IMR-90 (cell line): ENCODE measurements around the gene FAM228B. TPM values are rescaled to one million over a fixed set of nuclear protein-coding genes. Genes with fewer than 3 reads are reported as not detected.

Experiments used
- ATAC-seq: fragments of 200-7000 bp; cut with Tn5 transposase; 2 replicates; pipeline ENCODE4 v1.9.1; 2020; ENCODE audit warnings: low read depth, mild to moderate bottlenecking, moderate library complexity
- BruUV-seq: library from RNA; stranded (reverse); fragments of 400-500 nt; replicated peaks from 2 replicates; lab custom pipeline; 2021; lab: Mats Ljungman, UMichigan
- CTCF ChIA-PET: fragments of 300-600 bp; formaldehyde crosslinking; extraction: SDS; loops from one replicate; lab custom pipeline; 2021; ENCODE audit warnings: antibody characterized with exemption; lab: Yijun Ruan, JAX
- POLR2A ChIA-PET: fragments of 300-600 bp; sonication (Branson Sonifier 250); formaldehyde crosslinking; loops from one replicate; lab custom pipeline; 2022; ENCODE audit warnings: antibody characterized with exemption; ENCODE audit not compliant: unreplicated experiment; lab: Charles Lee
- DNase-seq: peaks from one replicate; pipeline ENCODE4 v3.0.0; 2013
- H2AFZ ChIP-seq: replicated peaks from 2 replicates; pipeline ENCODE3; 2013; ENCODE audit warnings: low read length, mild to moderate bottlenecking; ENCODE audit not compliant: poor library complexity
- H2AK5ac ChIP-seq: 2 replicates; pipeline ENCODE4 v1.6.1; 2013; ENCODE audit warnings: low read depth, low read length, inconsistent platforms
- H2AK9ac ChIP-seq: replicated peaks from 2 replicates; pipeline ENCODE3; 2013; ENCODE audit warnings: mild to moderate bottlenecking, low read depth, low read length, moderate library complexity; ENCODE audit not compliant: poor library complexity
- H2BK120ac ChIP-seq: 2 replicates; pipeline ENCODE4 v1.6.1; 2013; ENCODE audit warnings: low read depth, low read length, inconsistent platforms
- H2BK15ac ChIP-seq: 3 replicates; pipeline ENCODE4 v1.6.1; 2013; ENCODE audit warnings: low read depth, low read length, inconsistent platforms
- H2BK20ac ChIP-seq: 2 replicates; pipeline ENCODE4 v1.6.1; 2013; ENCODE audit warnings: low read depth, mild to moderate bottlenecking, inconsistent platforms, low read length, moderate library complexity
- H2BK5ac ChIP-seq: 2 replicates; pipeline ENCODE4 v1.6.1; 2013; ENCODE audit warnings: mild to moderate bottlenecking, low read depth, low read length, inconsistent platforms; ENCODE audit not compliant: poor library complexity, severe bottlenecking
- H3K14ac ChIP-seq: replicated peaks from 2 replicates; pipeline ENCODE4 v1.6.1; 2013; ENCODE audit warnings: low read depth, low read length, inconsistent platforms
- H3K18ac ChIP-seq: 2 replicates; pipeline ENCODE4 v1.6.1; 2013; ENCODE audit warnings: low read depth, low read length, control low read depth
- H3K23ac ChIP-seq: 2 replicates; pipeline ENCODE4 v1.6.1; 2013; ENCODE audit warnings: low read depth, low read length, inconsistent platforms
- H3K27ac ChIP-seq: 2 replicates; pipeline ENCODE4 v1.5.1; 2013; ENCODE audit warnings: mild to moderate bottlenecking, control low read depth, low read length; ENCODE audit not compliant: insufficient read depth
- H3K27me3 ChIP-seq: 2 replicates; pipeline ENCODE4 v1.6.1; 2013; ENCODE audit warnings: low read length; ENCODE audit not compliant: control insufficient read depth, insufficient read depth
- H3K36me3 ChIP-seq: 2 replicates; pipeline ENCODE4 v1.6.1; 2013; ENCODE audit warnings: low read length, mixed read lengths; ENCODE audit not compliant: control insufficient read depth, insufficient read depth
- H3K4ac ChIP-seq: 2 replicates; pipeline ENCODE4 v1.6.1; 2013; ENCODE audit warnings: low read depth, low read length, inconsistent platforms
- H3K4me1 ChIP-seq: 2 replicates; pipeline ENCODE4 v1.6.1; 2013; ENCODE audit warnings: low read length, mixed read lengths; ENCODE audit not compliant: control insufficient read depth, insufficient read depth
- H3K4me2 ChIP-seq: 2 replicates; pipeline ENCODE4 v1.6.1; 2013; ENCODE audit warnings: low read depth, mild to moderate bottlenecking, control low read depth, low read length, moderate library complexity
- H3K4me3 ChIP-seq: 2 replicates; pipeline ENCODE4 v1.5.1; 2013; ENCODE audit warnings: low read depth, mild to moderate bottlenecking, control low read depth, low read length, moderate library complexity; ENCODE audit not compliant: insufficient read depth
- H3K56ac ChIP-seq: 2 replicates; pipeline ENCODE4 v1.6.1; 2013; ENCODE audit warnings: low read length, inconsistent platforms; ENCODE audit not compliant: insufficient read depth; ENCODE audit errors: extremely low read depth
- H3K79me1 ChIP-seq, 2 experiments: 2 replicates each; pipeline ENCODE4 v1.6.1; 2013; ENCODE audit warnings: low read length in 2 of 2, inconsistent platforms in 1 of 2, low read depth in 1 of 2
- H3K9ac ChIP-seq: 2 replicates; pipeline ENCODE4 v1.6.1; 2013; ENCODE audit warnings: low read depth, low read length, control low read depth
- H3K9me1 ChIP-seq: 2 replicates; pipeline ENCODE4 v1.6.1; 2013; ENCODE audit warnings: low read length, inconsistent platforms; ENCODE audit not compliant: insufficient read depth
- H3K9me3 ChIP-seq: 2 replicates; pipeline ENCODE4 v1.6.1; 2013; ENCODE audit warnings: low read length; ENCODE audit not compliant: control insufficient read depth, insufficient read depth
- H4K20me1 ChIP-seq: 2 replicates; pipeline ENCODE4 v1.6.1; 2013; ENCODE audit warnings: low read length, inconsistent platforms; ENCODE audit not compliant: insufficient read depth
- H4K5ac ChIP-seq: 2 replicates; pipeline ENCODE4 v1.6.1; 2013; ENCODE audit warnings: mild to moderate bottlenecking, low read depth, low read length, control low read depth
- H4K8ac ChIP-seq, 2 experiments: 2 replicates each; pipeline ENCODE4 v1.6.1; 2013; ENCODE audit warnings: low read depth in 2 of 2, low read length in 2 of 2, control low read depth in 1 of 2, inconsistent platforms in 1 of 2
- H4K91ac ChIP-seq: 2 replicates; pipeline ENCODE4 v1.6.1; 2013; ENCODE audit warnings: low read depth, low read length, inconsistent platforms; ENCODE audit not compliant: insufficient read depth
- BHLHE40 ChIP-seq: fragments of 150-350 bp; IDR thresholded peaks from 2 replicates; pipeline ENCODE4 v1.6.1; 2016; ENCODE audit warnings: mild to moderate bottlenecking, low read depth, low read length
- CEBPB ChIP-seq: IDR thresholded peaks from 2 replicates; pipeline ENCODE4 v1.6.1; 2012; ENCODE audit warnings: low read depth, low read length, improper control_type of control experiment
- ELK1 ChIP-seq: fragments of 150-350 bp; IDR thresholded peaks from 2 replicates; pipeline ENCODE4 v1.6.1; 2016; ENCODE audit warnings: low read depth, mild to moderate bottlenecking, low read length, moderate library complexity, borderline replicate concordance
- FOS ChIP-seq: fragments of 150-350 bp; IDR thresholded peaks from 2 replicates; pipeline ENCODE4 v1.6.1; 2016; ENCODE audit warnings: low read depth, low read length
- MAFK ChIP-seq: IDR thresholded peaks from 2 replicates; pipeline ENCODE4 v1.6.1; 2012; ENCODE audit warnings: low read depth, low read length, improper control_type of control experiment
- MAZ ChIP-seq: IDR thresholded peaks from 2 replicates; pipeline ENCODE4 v1.6.1; 2012; ENCODE audit warnings: low read depth, mild to moderate bottlenecking, low read length, improper control_type of control experiment, moderate library complexity, borderline replicate concordance
- MXI1 ChIP-seq: IDR thresholded peaks from 2 replicates; pipeline ENCODE4 v1.6.1; 2012; ENCODE audit warnings: low read depth, mild to moderate bottlenecking, low read length, moderate library complexity, borderline replicate concordance
- NFE2L2 ChIP-seq: fragments of 150-350 bp; IDR thresholded peaks from 2 replicates; pipeline ENCODE4 v1.6.1; 2016; ENCODE audit warnings: low read depth, mild to moderate bottlenecking, low read length
- POLR2A ChIP-seq: IDR thresholded peaks from 2 replicates; pipeline ENCODE4 v1.6.1; 2012; ENCODE audit warnings: mild to moderate bottlenecking, low read depth, low read length
- RAD21 ChIP-seq: IDR thresholded peaks from 2 replicates; pipeline ENCODE4 v1.6.1; 2012; ENCODE audit warnings: low read length, improper control_type of control experiment
- RCOR1 ChIP-seq: IDR thresholded peaks from 2 replicates; pipeline ENCODE4 v1.6.1; 2012; ENCODE audit warnings: mild to moderate bottlenecking, low read length, improper control_type of control experiment; ENCODE audit not compliant: insufficient replicate concordance
- RFX5 ChIP-seq: IDR thresholded peaks from 2 replicates; pipeline ENCODE4 v1.8.0; 2012; ENCODE audit warnings: low read depth, mild to moderate bottlenecking, low read length, moderate library complexity
- SMC3 ChIP-seq: fragments of 150-350 bp; IDR thresholded peaks from 2 replicates; pipeline ENCODE4 v1.6.1; 2016; ENCODE audit warnings: low read depth, mild to moderate bottlenecking, antibody characterized with exemption, low read length, moderate library complexity
- USF2 ChIP-seq: fragments of 150-350 bp; IDR thresholded peaks from 2 replicates; pipeline ENCODE4 v1.6.1; 2017; ENCODE audit warnings: mild to moderate bottlenecking, antibody characterized with exemption, low read length, low read depth
- WGBS, 2 experiments: methylation state at CpG; one replicate each; pipeline versions ENCODE4 v1.1.5 to v1.1.7; 2013; ENCODE audit warnings: missing lambda C conversion rate in 2 of 2; ENCODE audit not compliant: insufficient read length in 1 of 2; ENCODE audit errors: extremely low coverage in 2 of 2; 5-methylcytosine and 5-hydroxymethylcytosine counted together
- dilution Hi-C: fragments of 300-500 bp; cut with HindIII; formaldehyde crosslinking; loops from one replicate; pipeline ENCODE4 v1.14.3; 2018; ENCODE audit warnings: low sequenced_read_pairs; ENCODE audit not compliant: unreplicated experiment
- in situ Hi-C: fragments of 300-500 bp; cut with MboI; formaldehyde crosslinking; loops from 3 replicates; pipeline ENCODE4 v1.14.3; 2019; ENCODE audit warnings: low sequenced_read_pairs, inconsistent platforms, mixed read lengths
- intact Hi-C: fragments of 100-400 bp; cut with micrococcal nuclease; formaldehyde crosslinking; loops from 2 replicates; pipeline ENCODE4 v1.10.0; 2022
- polyA plus RNA-seq, 3 experiments: library from polyadenylated mRNA; depleted of rRNA; stranded (reverse); fragments of >200 nt; gene quantifications; 2 replicates each; pipeline ENCODE4 v1.2.3, GENCODE V29; 2012; ENCODE audit warnings: low replicate concordance in 1 of 3
- total RNA-seq: library from RNA; depleted of rRNA; stranded (reverse); fragments of >200 nt; gene quantifications from 2 replicates; pipeline ENCODE4 v1.2.3, GENCODE V29; 2012

FAM228B gene
- total and polyA plus RNA-seq, 2 of the 4 experiments (the other 2 are of a cell fraction), result 2.0 to 2.9 TPM

DNA sequence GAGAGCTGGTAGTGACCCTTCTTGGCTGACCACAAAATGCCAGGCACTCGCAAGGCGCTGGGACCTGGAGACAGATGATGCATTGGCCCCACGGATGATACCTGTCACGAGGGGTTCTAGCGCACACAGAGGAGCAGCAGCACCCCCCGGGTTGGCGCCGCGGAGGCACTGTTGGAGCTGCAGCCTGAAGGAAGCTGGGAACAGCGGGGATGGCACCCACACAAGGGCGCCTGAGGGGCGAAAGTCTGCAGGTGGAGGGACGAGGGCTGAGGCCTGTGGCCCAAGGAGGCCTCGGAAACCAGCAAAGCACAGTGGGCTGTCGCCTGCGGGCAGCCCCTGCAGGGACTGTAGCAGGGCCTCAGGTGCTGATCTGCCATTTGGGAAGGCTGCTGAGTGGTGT, 85.2 kb downstream of the FAM228B start:
- H2BK120ac ChIP-seq, result no peak overlapping the region
- in situ Hi-C loops (no loop called here), dilution Hi-C loops (no loop called here), intact Hi-C loops (no loop called here)
- no peak overlapping the region for H4K8ac ChIP-seq
- DNase-seq, result no peak
- BruUV-seq, result no TSS peak
- H3K4me3 ChIP-seq, result no peak overlapping the region
- no peaks in the 10 kb centered on the region; the same call in 1 of the 2 replicates for H4K20me1 ChIP-seq
- no peaks in the 10 kb centered on the region for H3K27me3 ChIP-seq
- no peak overlapping the region for H3K9ac ChIP-seq
- no peak overlapping the region for H2BK20ac ChIP-seq
- H3K9me1 ChIP-seq, result no peaks in the 10 kb centered on the region; the same call in 1 of the 2 replicates
- no peak overlapping the region for H3K18ac ChIP-seq
- H3K27ac ChIP-seq, result no peak overlapping the region
- no peak for TF ChIP-seq MAZ
- TF ChIP-seq CEBPB, result no peak
- no peak for TF ChIP-seq FOS
- TF ChIP-seq RAD21, result no peak
- TF ChIP-seq MXI1, result no peak
- no peak for TF ChIP-seq NFE2L2
- TF ChIP-seq ELK1, result no peak
- TF ChIP-seq BHLHE40, result no peak
- TF ChIP-seq MAFK, result no peak
- TF ChIP-seq RFX5, result no peak
- TF ChIP-seq SMC3, result no peak
- no peak for TF ChIP-seq POLR2A
- TF ChIP-seq RCOR1, result no peak
- no peak for TF ChIP-seq USF2
- no peak overlapping the region for H2AK5ac ChIP-seq
- H3K9me3 ChIP-seq, result no peaks in the 10 kb centered on the region
- no peak overlapping the region for H2BK15ac ChIP-seq
- no peaks in the 10 kb centered on the region for H3K4me1 ChIP-seq
- no peaks in the 10 kb centered on the region for H3K79me1 ChIP-seq
- ChIA-PET CTCF (no interaction called here), POLR2A (no interaction called here)
- H3K4ac ChIP-seq, result no peak overlapping the region
- H2AK9ac ChIP-seq, result no peak overlapping the region
- no peak for ATAC-seq
- H3K4me2 ChIP-seq, result no peak overlapping the region
- no peak overlapping the region for H4K5ac ChIP-seq
- no peak overlapping the region for H3K56ac ChIP-seq
- H2AFZ ChIP-seq, result no peak overlapping the region
- no peak overlapping the region for H3K14ac ChIP-seq
- H3K23ac ChIP-seq, result no peak overlapping the region
- peaks cover 42% of the 10 kb centered on the region for H3K36me3 ChIP-seq
- H4K91ac ChIP-seq, result no peak overlapping the region
- 93% methylated on average over 9 of the region's 16 CpGs; no CpG with 5 or more reads in 1 of the 2 experiments for WGBS, 2 experiments
- H2BK5ac ChIP-seq, result no peak overlapping the region
